ENCODE data around the gene GSN. TPM values are rescaled to one million over a fixed set of nuclear protein-coding genes. Genes with fewer than 3 reads are reported as not detected.
"Not testable (repeated sequence)": the region's sequence is repeated elsewhere in the genome, so short reads cannot be mapped to it uniquely, and the experiment has no call there.

The GSN gene
- total RNA-seq, 1 experiment from 2014 or later: 207 TPM

DNA sequence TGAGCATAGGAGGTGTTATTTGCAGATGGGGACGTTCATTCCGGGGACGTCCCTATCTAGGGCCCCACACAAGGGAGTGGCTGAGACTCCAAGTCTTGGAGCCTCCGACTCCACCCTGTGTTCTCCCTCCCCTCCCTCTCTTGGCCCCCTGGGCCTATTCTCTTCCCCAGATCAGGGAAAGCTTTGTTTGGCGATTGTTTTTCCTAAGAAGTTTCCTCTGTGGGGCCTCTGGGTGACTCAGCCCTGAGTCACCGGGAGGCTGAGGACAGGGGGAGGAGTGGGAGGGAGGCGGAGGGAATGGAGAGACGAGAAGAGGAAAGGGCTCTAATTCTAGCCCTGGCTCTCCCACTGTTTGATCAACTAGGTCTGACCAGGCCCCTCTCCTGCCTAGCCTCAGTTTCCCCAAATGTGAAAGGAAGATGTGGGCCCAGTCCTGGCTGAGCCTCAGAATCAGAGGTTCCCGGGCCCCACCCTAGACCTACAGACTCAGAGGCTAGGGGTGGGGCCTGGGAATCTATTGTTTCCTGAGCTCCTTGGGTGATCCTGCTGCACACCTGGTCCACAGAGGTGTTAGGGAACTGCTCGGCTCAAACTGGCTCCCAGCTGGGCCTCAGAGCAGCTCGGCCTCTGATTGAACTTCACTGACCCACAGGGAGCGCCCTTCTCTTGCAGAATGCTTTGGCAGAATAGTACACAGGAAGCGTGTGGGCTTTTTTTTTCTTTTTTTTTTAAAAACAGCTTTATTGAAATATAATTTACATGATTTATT lies 19.2 kb downstream of the GSN start:
- DNase-seq (ENCODE audit: low read depth): peak; percentile 98

GRCh38 chr9:121288673-121289025 lies 20.7 kb downstream of the GSN start:
- no peak for DNase-seq (ENCODE audit: low read depth)

GRCh38 chr9:121289026-121289771 lies 21.2 kb downstream of the GSN start:
- peak; percentile 74 for DNase-seq (ENCODE audit: low read depth)

DNA sequence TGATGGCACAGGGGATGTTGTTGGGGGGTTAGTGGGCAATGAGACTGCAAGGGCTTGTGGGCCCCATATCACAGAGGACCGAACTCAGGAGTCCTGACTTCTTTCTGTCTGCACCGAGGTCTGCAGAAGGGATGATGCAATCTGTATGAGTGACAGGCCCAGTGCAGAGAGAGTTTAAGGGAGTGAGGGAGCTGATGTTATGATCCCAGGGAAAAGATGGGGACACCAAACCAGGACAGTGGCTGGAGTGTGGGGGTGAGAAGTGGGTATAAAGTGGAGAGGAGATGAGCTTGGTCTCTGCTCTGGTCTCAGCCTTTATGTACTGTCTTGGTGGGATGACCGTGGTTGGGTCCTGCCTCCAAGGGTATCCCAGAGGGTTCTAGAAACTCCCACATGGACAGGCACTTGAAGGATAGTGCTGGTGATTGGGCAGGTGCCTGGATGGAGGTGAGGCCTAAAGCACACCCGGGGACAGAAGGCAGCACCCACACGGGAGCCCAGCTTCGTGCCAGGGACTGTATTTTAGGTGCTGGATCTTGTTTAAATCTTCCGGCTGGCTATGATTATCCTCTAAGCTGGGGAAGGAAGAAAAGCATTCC lies 21.9 kb downstream of the GSN start:
- DNase-seq (ENCODE audit: low read depth): no peak

DNA sequence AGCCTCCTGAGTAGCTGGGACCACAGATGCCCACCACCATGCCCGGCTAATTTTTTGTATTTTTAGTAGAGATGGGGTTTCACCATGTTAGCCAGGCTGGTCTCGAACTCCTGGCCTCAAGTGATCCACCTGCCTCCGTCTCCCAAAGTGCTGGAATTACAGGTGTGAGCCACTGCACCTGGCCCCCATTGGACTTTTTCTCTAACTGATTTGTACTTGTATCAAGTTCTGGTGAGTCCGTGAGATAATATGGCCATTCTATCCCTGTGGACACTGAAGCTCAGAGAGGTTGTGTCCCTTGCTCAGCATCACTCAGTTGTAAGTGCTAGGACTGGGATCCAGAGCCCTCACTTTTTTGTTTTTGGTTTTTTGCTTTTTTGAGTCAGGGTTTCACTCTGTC lies 23.6 kb downstream of the GSN start:
- DNase-seq (ENCODE audit: low read depth): not testable (repeated sequence)

GRCh38 chr9:121292051-121292450 lies 24.1 kb downstream of the GSN start:
- no peak for DNase-seq (ENCODE audit: low read depth)

GRCh38 chr9:121292801-121293241 lies 24.9 kb downstream of the GSN start:
- DNase-seq (ENCODE audit: low read depth): no peak

DNA sequence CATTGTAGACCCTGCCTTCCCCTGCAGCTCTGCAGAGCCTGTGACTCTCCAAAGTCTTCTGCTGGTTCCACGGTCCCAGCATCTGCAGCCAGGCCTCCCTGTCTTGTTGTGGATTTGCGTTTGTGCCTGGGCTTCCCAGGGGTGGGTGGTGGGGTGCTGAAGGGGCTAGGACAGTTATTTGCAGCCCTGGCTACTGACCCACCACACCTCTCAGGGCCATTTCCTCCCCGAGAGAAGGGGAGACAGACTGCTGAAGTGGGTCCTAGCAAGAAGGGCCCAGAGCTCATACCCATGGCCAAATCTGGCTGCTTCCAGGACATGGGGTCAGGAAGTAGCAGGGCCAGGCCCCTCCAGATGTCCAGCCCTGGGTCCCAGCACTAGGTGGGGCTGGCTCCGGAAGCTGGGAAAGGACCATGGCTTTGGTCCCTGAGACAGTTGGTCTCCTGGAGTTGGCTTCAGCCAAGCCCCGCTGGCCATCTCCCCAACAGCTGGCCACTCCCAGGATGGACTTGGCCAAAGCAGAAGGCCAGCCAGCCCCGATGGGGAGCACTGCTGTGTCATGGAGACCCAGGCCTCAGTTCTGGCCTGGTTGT lies 26.3 kb downstream of the GSN start:
- no peak for DNase-seq (ENCODE audit: low read depth)

DNA sequence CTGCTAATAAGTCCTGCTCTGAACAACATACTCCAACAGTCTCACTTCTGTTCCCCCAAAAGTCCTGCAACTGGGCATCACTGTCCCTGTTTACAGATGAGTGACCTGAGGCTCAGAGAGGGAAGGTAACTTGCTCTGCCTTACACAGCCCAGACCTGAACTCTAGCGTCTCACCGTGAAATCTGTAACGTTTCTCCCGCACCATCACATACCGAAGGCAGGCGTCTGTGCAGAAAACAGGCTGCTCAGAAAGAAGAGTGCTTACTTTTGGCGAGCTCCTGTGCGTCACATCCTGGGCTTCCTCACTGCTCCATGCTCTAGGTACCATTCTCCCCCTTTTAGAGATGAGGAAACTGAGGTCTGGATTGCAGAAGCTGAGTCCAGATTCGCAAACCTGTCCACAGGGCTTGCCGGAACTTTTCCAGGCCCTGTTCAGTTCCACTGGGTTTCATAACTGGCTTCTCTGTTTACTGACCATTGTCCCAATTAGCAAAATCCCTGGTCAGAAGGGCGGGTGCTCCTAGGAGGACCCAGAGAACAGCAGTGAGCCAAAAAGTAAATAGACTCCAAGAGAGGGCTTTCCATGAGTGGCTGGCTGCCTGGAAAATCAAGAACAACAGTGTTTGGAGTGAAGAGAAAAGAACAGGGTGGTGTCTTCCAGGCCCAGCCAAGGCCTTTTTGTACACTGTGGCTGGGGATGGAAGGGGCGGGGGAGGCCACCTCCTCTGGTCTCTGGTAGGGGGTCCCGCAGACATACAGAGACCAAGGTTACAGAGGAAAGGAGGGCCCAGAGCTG lies 27.1 kb downstream of the GSN start:
- DNase-seq (ENCODE audit: low read depth): no peak

- DNase-seq (ENCODE audit: low read depth): no peak
Measured at GRCh38 chr9:121295662-121296191, 27.8 kb downstream of the GSN start.

DNA sequence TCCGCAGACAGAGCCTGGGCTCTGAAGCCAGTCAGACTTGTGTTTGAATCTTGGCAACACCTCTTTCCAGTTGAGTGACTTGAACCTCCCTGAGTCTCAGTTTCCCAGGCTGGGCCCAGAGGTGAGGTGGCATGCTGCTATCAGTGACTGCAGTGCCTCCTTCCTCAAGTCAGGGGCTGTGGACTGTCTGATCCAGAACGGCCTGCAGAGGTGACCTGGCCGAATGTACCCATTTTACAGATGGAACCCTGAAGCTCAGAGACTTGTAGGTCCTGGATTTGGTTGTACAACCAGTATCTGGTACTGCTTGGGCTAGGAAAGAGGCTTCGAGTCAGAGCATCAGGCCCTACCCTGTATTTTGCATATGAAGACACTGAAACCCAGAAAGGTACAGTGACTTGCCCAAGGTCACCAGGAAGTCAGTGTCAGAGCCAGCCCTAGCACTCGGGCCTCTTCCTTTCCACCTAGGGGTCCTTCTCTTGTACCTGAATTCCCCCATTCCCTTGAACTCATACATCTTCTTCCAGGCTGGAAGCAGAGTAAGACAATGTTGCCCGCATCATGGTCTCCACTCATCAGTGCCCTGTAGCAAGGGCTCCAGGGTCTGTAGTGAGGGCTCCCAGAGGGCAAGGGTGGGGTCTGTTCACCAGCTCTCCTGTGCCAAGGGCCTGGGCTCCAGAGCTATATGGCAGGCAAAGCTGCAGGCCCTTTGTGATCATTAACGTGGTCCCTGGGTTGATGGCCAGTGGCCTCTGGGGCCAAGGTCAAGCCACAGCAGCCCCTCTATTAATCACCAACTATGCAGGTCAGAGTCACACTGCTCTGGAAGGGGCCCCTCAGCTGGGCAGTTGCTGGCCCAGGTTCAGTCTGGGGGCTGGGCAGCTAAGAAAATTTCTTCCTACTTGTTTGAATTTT lies 28.5 kb downstream of the GSN start:
- DNase-seq (ENCODE audit: low read depth): no peak

DNA sequence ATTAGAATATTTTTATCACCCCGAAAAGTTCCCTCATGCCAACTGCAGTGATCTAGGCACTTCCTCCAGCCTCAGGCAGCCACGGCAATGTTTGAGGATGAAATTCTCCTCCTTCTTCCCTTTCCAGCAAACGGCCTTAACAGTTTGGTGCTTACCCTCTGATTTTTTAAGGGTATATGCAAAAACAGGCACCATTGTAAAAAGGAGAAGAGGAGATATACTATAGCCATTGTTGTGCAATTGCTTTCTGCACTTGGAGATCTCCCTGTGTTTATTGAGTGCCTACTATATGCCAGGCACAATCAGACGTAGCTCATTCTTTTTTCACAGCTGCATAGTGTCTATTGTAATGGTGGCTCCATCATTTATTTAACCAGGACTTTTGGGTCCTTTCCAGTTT lies 29.4 kb downstream of the GSN start:
- DNase-seq (ENCODE audit: low read depth): no peak

DNA sequence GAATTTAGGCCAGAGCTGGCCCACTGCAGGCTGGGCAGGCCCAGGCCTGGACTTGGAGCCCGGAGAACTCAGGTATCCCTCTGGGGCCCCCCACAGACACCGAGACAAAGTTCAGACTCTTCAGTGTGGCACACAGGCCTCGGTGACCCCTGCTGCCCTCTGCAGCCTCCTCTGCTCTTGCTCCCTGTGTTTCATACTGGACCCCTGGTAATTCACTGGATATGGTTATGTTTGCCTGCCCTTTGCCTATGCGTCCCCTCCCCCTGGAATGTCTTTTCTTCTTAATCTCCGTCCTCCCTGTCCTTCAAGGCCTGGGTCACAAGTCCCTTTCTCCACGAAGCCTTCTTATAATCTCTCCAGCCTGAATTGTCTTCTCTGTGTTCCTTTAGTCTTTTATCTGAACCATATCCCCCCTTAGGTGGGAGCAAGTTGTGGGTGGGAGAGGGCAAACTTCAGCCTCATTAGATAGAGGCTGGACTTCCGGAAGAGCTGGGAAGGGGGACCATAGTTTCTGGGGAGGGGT lies 30.1 kb downstream of the GSN start:
- DNase-seq (ENCODE audit: low read depth): no peak

- DNase-seq (ENCODE audit: low read depth): no peak
Measured at GRCh38 chr9:121298689-121299466, 30.9 kb downstream of the GSN start.

DNA sequence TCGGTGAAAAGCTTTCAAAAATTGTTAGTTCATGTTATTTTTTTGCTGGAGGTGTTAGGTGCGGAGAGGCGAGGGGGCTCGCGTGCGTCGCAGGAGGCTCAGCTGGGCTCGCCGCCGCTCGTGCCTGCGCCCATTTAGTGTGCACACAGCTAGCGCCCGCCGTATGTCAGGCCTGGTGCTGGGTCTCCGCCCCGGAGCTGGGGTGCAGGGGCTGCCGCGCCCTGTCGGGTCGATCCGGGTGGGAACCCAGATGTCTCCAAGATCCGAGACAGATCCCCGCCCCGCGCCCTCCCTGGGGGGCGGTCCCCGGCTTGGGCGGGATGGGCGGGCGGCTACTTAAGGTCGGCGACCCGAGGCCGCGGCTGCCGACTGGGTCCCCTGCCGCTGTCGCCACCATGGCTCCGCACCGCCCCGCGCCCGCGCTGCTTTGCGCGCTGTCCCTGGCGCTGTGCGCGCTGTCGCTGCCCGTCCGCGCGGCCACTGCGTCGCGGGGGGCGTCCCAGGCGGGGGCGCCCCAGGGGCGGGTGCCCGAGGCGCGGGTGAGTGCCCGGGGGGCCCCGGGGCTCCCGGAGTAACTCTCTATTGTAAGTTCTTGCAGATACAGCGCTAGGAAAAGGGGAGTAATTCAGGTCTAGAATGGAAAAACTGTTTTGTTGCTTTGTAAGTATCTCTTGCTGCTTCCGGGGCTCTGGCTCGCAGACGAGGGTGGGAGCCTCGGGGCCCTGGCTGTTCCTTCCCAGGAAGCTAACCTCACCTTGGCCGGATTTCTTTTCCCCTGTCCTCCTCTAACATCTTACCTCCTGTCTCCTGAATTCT lies 31.7 kb downstream of the GSN start:
- no peak for DNase-seq (ENCODE audit: low read depth)

- no peak for DNase-seq (ENCODE audit: low read depth)
Measured at GRCh38 chr9:121300283-121301119, 32.5 kb downstream of the GSN start.

DNA sequence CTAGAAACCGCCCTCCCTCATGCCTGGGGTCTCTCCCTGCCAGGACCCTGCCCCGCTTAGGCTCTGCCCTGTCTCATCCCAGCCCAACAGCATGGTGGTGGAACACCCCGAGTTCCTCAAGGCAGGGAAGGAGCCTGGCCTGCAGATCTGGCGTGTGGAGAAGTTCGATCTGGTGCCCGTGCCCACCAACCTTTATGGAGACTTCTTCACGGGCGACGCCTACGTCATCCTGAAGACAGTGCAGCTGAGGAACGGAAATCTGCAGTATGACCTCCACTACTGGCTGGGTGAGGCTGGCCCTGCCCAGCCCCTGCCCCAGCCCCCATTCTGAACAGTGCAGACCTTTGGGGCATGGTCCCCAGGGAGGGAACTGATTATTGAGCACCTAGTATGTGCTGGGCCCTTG lies 33.9 kb downstream of the GSN start:
- no peak for DNase-seq (ENCODE audit: low read depth)
